Measurements from ENCODE around the gene ZNF883.

- TF ChIP-seq CTCF (IDR thresholded peaks at IDR 0.05; ENCODE audit: low read length) (no peak), EZH2 (IDR thresholded peaks at IDR 0.05; ENCODE audit: borderline replicate concordance, low read length) (no peak)
These were observed 6.2 kb downstream of the ZNF883 start for GRCh38 chr9:113005777-113006176.

Measured in OCI-LY1 (cell line).